Stomach (tissue), 9 donors: Measurements from ENCODE around the gene STAMBPL1. TPM values are rescaled to one million over a fixed set of nuclear protein-coding genes. Genes with fewer than 3 reads are reported as not detected.

Experiments used
- DNase-seq, 2 donors: peaks; one replicate each; pipeline versions ENCODE4 v3.0.0 to v3.0.0-alpha.2; 2013 to 2019
- H3K27ac ChIP-seq, 5 donors: fragments of 200-600 bp in 4 of 5; sonication (generic) in 4 of 5; one replicate each; pipeline ENCODE4 v1.5.1; 2013 to 2019; ENCODE audit warnings: mild to moderate bottlenecking in 1 of 5, moderate library complexity in 1 of 5
- H3K27me3 ChIP-seq, 3 donors: fragments of 200-600 bp; sonication (generic); one replicate each; pipeline ENCODE4 v1.5.1; 2017 to 2019; ENCODE audit warnings: mixed run types in 1 of 3
- H3K36me3 ChIP-seq, 4 donors: fragments of 200-600 bp; sonication (generic); 1 replicate in 3 of 4; 2 replicates in 1 of 4; pipeline ENCODE4 v1.5.1; 2016 to 2019
- H3K4me1 ChIP-seq, 4 donors: fragments of 200-600 bp; sonication (generic); one replicate each; pipeline ENCODE4 v1.5.1; 2016 to 2019
- H3K4me3 ChIP-seq, 4 donors: fragments of 200-600 bp; sonication (generic) in 3 of 4; one replicate each; pipeline ENCODE4 v1.5.1; 2016 to 2019; ENCODE audit warnings: mild to moderate bottlenecking in 1 of 4
- H3K9me3 ChIP-seq, 4 donors: fragments of 200-600 bp; sonication (generic); one replicate each; pipeline ENCODE4 v1.5.1; 2016 to 2019
- EP300 ChIP-seq: sonication (generic); formaldehyde crosslinking; IDR thresholded peaks from one replicate; pipeline ENCODE4 v1.6.1; 2017; ENCODE audit warnings: antibody characterized with exemption
- POLR2A ChIP-seq, 4 donors: fragments of 450-650 bp; IDR thresholded peaks; one replicate each; pipeline ENCODE4 v1.6.1; 2016; ENCODE audit warnings: antibody characterized with exemption in 4 of 4, control low read depth in 2 of 4, mild to moderate bottlenecking in 1 of 4, moderate library complexity in 1 of 4
- POLR2AphosphoS5 ChIP-seq, 3 donors: sonication (generic); formaldehyde crosslinking; IDR thresholded peaks; one replicate each; pipeline ENCODE4 v1.6.1; 2016; ENCODE audit warnings: antibody characterized with exemption in 3 of 3
- WGBS, 5 donors: extraction: QIAGEN DNeasy Blood & Tissue Kit in 3 of 5; methylation state at CpG; one replicate each; pipeline versions ENCODE4 v1.1.5 to v1.1.7; 2013 to 2018; 5-methylcytosine and 5-hydroxymethylcytosine counted together
- intact Hi-C: fragments of 100-400 bp; cut with DNase I; formaldehyde crosslinking; loops from one replicate; pipeline ENCODE4 v1.15.1; 2023; ENCODE audit warnings: low total_unique reads
- polyA plus RNA-seq, 3 donors: library from polyadenylated mRNA; stranded (reverse); fragments of 200-250 nt; gene quantifications; one replicate each; pipeline ENCODE4 v1.2.3, GENCODE V29; 2013
- total RNA-seq, 5 donors: library from RNA; depleted of rRNA; stranded (reverse); fragments of >200 nt; gene quantifications; one replicate each; pipeline versions ENCODE4 v1.1.0 to v1.2.3, GENCODE V29; 2014 to 2016
- TF ChIP-seq, protein P1 (sequence below), 7 experiments: fragments of 450-650 bp in 4 of 7; fragments of 200-600 bp in 3 of 7; sonication (generic) in 3 of 7; IDR thresholded peaks; one replicate each; pipeline ENCODE4 v1.5.1; 2016 to 2019; ENCODE audit warnings: antibody characterized with exemption in 7 of 7, control low read depth in 2 of 7, mild to moderate bottlenecking in 1 of 7
- donor health status: healthy with polysubstance abuse.
- donor health status: Bipolar disorder and iron deficiency.
- donor health status: healthy.

STAMBPL1 gene
- total and polyA plus RNA-seq, 8 donors, result 3.2 to 40.8 (median 8.4) TPM

DNA sequence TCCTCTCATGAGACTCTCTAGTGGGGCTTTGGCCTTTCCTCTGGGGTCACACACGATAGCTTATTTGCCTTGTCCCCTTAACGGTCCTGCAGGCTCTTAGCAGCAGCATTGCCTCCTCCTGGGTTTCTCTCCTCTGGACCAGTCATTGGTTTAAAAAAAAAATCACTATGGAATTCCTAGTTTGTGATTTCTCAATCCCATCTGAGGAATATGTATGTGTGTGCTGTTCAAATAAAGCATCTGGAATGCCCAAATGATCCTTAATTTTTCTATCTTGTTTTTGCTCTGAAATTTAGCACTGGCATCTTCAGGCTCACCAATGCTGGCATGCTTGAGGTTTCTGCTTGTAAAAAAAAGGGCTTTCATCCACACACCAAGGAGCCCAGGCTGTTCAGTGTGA is 42.0 kb downstream of the STAMBPL1 start:
- Histone ChIP-seq H3K4me3 (no peak overlapping the region), H3K9me3 (no peaks in the 10 kb centered on the region), H3K27ac (no peak overlapping the region), H3K36me3 (peaks cover 0 to 5% (median 2%) of the 10 kb centered on the region in 4 donors), H3K27me3 (no peaks in the 10 kb centered on the region), H3K4me1 (peaks cover 0 to 22% (median 8%) of the 10 kb centered on the region in 4 donors)
- no peak for DNase-seq
- WGBS, 5 donors, result 82 to 87% (median 85%) methylated on average over 2 of the region's 2 CpGs
- intact Hi-C loops, result no loop called here
- no peak for TF ChIP-seq POLR2A (IDR thresholded peaks at IDR 0.05)
- no peak for TF ChIP-seq EP300
- TF ChIP-seq, protein P1, sequence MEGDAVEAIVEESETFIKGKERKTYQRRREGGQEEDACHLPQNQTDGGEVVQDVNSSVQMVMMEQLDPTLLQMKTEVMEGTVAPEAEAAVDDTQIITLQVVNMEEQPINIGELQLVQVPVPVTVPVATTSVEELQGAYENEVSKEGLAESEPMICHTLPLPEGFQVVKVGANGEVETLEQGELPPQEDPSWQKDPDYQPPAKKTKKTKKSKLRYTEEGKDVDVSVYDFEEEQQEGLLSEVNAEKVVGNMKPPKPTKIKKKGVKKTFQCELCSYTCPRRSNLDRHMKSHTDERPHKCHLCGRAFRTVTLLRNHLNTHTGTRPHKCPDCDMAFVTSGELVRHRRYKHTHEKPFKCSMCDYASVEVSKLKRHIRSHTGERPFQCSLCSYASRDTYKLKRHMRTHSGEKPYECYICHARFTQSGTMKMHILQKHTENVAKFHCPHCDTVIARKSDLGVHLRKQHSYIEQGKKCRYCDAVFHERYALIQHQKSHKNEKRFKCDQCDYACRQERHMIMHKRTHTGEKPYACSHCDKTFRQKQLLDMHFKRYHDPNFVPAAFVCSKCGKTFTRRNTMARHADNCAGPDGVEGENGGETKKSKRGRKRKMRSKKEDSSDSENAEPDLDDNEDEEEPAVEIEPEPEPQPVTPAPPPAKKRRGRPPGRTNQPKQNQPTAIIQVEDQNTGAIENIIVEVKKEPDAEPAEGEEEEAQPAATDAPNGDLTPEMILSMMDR (IDR thresholded peaks at IDR 0.05), result no peak
- TF ChIP-seq POLR2AphosphoS5 (IDR thresholded peaks at IDR 0.05), result no peak

DNA sequence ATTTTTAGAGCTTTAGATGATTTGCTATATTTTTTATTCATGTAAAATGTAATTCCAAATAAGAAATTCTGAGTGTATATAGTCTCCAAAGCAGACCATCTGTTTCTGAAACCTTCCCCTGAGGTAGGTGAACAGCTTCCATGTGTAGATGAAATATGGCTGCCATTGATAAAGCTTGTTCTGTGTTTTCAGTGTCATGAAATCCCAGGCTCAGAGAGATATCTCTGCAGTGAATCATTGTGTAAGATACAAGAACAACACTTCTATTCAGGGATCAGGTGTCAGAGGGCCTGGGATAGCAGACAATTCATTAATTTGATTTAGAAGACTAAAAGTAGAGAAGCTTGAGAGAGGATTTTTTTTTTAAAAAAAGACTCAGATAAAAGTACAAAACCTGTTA is 43.5 kb downstream of the STAMBPL1 start:
- no peak for TF ChIP-seq EP300
- TF ChIP-seq, protein P1 (IDR thresholded peaks at IDR 0.05), result no peak
- no peak for TF ChIP-seq POLR2A (IDR thresholded peaks at IDR 0.05)
- TF ChIP-seq POLR2AphosphoS5 (IDR thresholded peaks at IDR 0.05), result no peak
- H3K27me3 ChIP-seq, result no peaks in the 10 kb centered on the region
- peaks cover 0 to 24% (median 14%) of the 10 kb centered on the region in 4 donors for H3K4me1 ChIP-seq
- no peaks in the 10 kb centered on the region for H3K9me3 ChIP-seq
- peaks cover 0 to 5% (median 2%) of the 10 kb centered on the region in 4 donors for H3K36me3 ChIP-seq
- no peak overlapping the region for H3K4me3 ChIP-seq
- H3K27ac ChIP-seq, result no peak overlapping the region
- DNase-seq, result no peak
- intact Hi-C loops, result no loop called here

DNA sequence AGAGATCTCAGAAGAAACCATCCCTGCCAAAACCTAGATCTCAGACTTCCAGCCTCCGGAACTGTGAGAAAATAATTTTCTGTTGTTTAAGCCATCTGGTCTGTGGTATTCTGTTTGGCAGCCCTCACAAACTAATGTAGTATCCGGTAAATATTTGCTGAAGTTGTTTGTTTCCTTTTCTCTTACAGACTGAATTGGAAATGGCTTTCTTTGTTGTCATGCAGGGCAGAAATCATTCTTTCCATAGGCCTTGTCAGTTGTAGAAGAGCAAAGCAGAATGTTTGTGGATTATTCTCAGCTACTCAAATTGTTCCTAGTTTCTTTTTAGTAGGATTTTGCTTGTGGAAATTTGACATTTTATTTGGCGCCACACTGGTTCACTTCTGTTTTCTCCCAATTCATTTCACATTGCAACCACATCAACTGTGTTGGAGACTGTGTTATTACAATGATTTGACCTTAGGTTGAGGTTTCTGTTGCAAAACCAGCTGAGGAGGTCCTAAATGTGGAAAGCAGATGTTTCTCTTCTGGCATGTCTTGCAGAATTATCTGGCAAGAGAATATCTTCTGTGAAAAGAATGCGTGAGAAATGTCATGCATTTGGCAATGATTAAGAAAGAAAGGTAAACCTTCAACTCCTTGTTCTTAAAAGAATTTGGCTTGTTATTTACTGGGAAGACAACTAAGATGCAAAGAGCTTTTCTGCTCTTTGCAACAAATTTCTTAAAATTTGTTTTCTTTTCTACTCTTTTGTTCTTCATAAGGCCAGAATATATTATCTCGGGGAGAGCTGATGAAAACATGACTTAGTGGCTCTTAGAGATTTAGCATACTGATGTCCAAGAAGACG is 46.7 kb downstream of the STAMBPL1 start:
- H3K4me3 ChIP-seq, result no peak overlapping the region
- H3K36me3 ChIP-seq, result peaks cover 0 to 5% (median 2%) of the 10 kb centered on the region in 4 donors
- no peaks in the 10 kb centered on the region for H3K27me3 ChIP-seq
- intact Hi-C loops, result no loop called here
- peak; percentile 8 to 47 (median 44) for TF ChIP-seq POLR2AphosphoS5 (IDR thresholded peaks at IDR 0.05)
- TF ChIP-seq POLR2A (IDR thresholded peaks at IDR 0.05), result no peak
- WGBS, 5 donors, result 51 to 72% (median 62%) methylated on average over 6 of the region's 6 CpGs
- no peaks in the 10 kb centered on the region for H3K9me3 ChIP-seq
- peaks cover 0 to 20% (median 13%) of the 10 kb centered on the region in 4 donors for H3K4me1 ChIP-seq
- peak in 1 of 2 donors; percentile 75 for DNase-seq
- H3K27ac ChIP-seq, result peak overlapping the region in 4 of 5 donors; percentile 25 to 78 (median 51)

DNA sequence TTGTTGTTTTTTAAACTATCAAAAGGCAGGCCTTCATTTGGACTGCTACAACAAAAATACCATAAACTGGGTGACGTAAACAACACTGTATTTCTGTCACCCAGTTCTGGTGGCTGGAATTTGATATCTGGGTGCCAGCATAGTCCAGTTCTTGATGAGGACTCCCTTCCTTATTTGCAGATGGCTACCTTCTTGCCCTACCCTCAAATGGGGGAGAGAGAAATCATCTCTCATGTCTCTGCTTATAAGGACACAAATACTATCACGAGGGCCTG is 47.3 kb downstream of the STAMBPL1 start:
- Histone ChIP-seq H3K4me3 (no peak overlapping the region), H3K27me3 (no peaks in the 10 kb centered on the region), H3K36me3 (peaks cover 0 to 5% (median under 1%) of the 10 kb centered on the region in 4 donors), H3K27ac (peak overlapping the region in 3 of 5 donors; percentile 50 to 78 (median 52)), H3K9me3 (no peaks in the 10 kb centered on the region), H3K4me1 (peaks cover 4 to 26% (median 15%) of the 10 kb centered on the region in 4 donors)
- 76 to 84% (median 82%) methylated on average over 2 of the region's 2 CpGs for WGBS, 5 donors
- no peak for DNase-seq
- TF ChIP-seq, protein P1 (IDR thresholded peaks at IDR 0.05), result no peak
- TF ChIP-seq POLR2AphosphoS5 (IDR thresholded peaks at IDR 0.05) (no peak), EP300 (no peak), POLR2A (IDR thresholded peaks at IDR 0.05) (no peak)
- intact Hi-C loops, result no loop called here

DNA sequence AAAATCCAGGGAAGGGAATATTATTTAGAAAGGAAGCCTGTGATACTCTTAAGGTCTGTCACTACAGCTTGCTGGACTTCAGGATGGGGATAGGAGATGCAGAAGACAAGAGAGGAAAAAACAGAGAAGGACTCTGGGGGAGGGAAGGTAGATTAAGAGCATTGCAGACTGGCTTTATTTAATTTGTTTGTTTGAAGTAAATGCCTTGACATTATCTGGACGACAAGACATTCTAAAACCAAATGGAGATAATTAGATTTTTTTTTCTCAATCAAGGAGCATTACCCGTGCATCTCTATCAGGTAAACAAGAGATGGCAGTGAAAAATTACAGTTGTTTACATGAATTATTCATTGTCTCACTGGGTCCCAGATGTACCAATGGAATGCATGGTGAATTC is 48.2 kb downstream of the STAMBPL1 start:
- no peak for DNase-seq
- H3K9me3 ChIP-seq, result no peaks in the 10 kb centered on the region
- 53 to 62% (median 55%) methylated on average over 2 of the region's 2 CpGs for WGBS, 5 donors
- no peaks in the 10 kb centered on the region for H3K27me3 ChIP-seq
- intact Hi-C loops, result no loop called here
- no peak for TF ChIP-seq POLR2A (IDR thresholded peaks at IDR 0.05)
- no peak for TF ChIP-seq POLR2AphosphoS5 (IDR thresholded peaks at IDR 0.05)
- no peak for TF ChIP-seq EP300
- TF ChIP-seq, protein P1 (IDR thresholded peaks at IDR 0.05), result no peak
- H3K4me1 ChIP-seq, result peaks cover 11 to 33% (median 20%) of the 10 kb centered on the region in 4 donors
- H3K4me3 ChIP-seq, result no peak overlapping the region
- H3K27ac ChIP-seq, result no peak overlapping the region
- peaks cover 0 to 5% (median 0%) of the 10 kb centered on the region in 4 donors for H3K36me3 ChIP-seq
